Esophagus muscularis mucosa (tissue), 4 donors: ENCODE measurements around the gene DKK1. TPM values are rescaled to one million over a fixed set of nuclear protein-coding genes. Genes with fewer than 3 reads are reported as not detected.

Experiments
- DNase-seq: peaks from one replicate; pipeline ENCODE4 v3.0.0-alpha.2; 2017; ENCODE audit errors: extremely low spot score
- H3K27ac ChIP-seq, 4 donors: fragments of 200-600 bp; sonication (generic); replicated peaks in 1 of 4; 1 replicate in 3 of 4; 2 replicates in 1 of 4; pipeline ENCODE4 v1.5.1; 2016 to 2019; ENCODE audit warnings: mild to moderate bottlenecking in 1 of 4
- H3K27me3 ChIP-seq, 4 donors: fragments of 200-600 bp; sonication (generic); one replicate each; pipeline versions ENCODE4 v1.5.1 to v1.6.0; 2016 to 2019
- H3K36me3 ChIP-seq, 4 donors: fragments of 200-600 bp; sonication (generic); one replicate each; pipeline ENCODE4 v1.5.1; 2016 to 2019
- H3K4me1 ChIP-seq, 4 donors: fragments of 200-600 bp; sonication (generic); one replicate each; pipeline ENCODE4 v1.5.1; 2016 to 2019
- H3K4me3 ChIP-seq, 4 donors: fragments of 200-600 bp; sonication (generic); 1 replicate in 2 of 4; 2 replicates in 2 of 4; pipeline ENCODE4 v1.5.1; 2016 to 2019; ENCODE audit warnings: mild to moderate bottlenecking in 4 of 4, moderate library complexity in 1 of 4
- H3K9me3 ChIP-seq, 4 donors: fragments of 200-600 bp; sonication (generic); 1 replicate in 3 of 4; 2 replicates in 1 of 4; pipeline ENCODE4 v1.5.1; 2016 to 2019
- CTCF ChIP-seq, 3 experiments: fragments of 200-600 bp in 2 of 3; fragments of 450-650 bp in 1 of 3; sonication (generic) in 2 of 3; IDR thresholded peaks; one replicate each; pipeline ENCODE4 v1.5.1; 2017 to 2019; ENCODE audit warnings: antibody characterized with exemption in 3 of 3, mild to moderate bottlenecking in 2 of 3, moderate library complexity in 1 of 3
- EP300 ChIP-seq: sonication (generic); formaldehyde crosslinking; IDR thresholded peaks from one replicate; pipeline ENCODE4 v1.6.1; 2017; ENCODE audit warnings: antibody characterized with exemption
- POLR2A ChIP-seq: fragments of 450-650 bp; IDR thresholded peaks from one replicate; pipeline ENCODE4 v1.6.1; 2017; ENCODE audit warnings: antibody characterized with exemption, moderate library complexity, mild to moderate bottlenecking, low read depth
- POLR2AphosphoS5 ChIP-seq, 2 donors: sonication (generic); formaldehyde crosslinking; IDR thresholded peaks; one replicate each; pipeline ENCODE4 v1.6.1; 2017; ENCODE audit warnings: antibody characterized with exemption in 2 of 2
- WGBS: methylation state at CpG from one replicate; pipeline ENCODE4 v1.1.5; 2018; 5-methylcytosine and 5-hydroxymethylcytosine counted together
- intact Hi-C: fragments of 100-400 bp; cut with DNase I; formaldehyde crosslinking; loops from one replicate; pipeline ENCODE4 v1.15.1; 2023
- total RNA-seq, 4 donors: library from RNA; depleted of rRNA; stranded (reverse); fragments of >200 nt; gene quantifications; one replicate each; pipeline versions ENCODE4 v1.1.0 to v1.2.1, GENCODE V29; 2016

The DKK1 gene
- total RNA-seq, 4 donors from 2014 or later: 0.69 to 4.1 (median 2.3) TPM; not detected in 1

DNA sequence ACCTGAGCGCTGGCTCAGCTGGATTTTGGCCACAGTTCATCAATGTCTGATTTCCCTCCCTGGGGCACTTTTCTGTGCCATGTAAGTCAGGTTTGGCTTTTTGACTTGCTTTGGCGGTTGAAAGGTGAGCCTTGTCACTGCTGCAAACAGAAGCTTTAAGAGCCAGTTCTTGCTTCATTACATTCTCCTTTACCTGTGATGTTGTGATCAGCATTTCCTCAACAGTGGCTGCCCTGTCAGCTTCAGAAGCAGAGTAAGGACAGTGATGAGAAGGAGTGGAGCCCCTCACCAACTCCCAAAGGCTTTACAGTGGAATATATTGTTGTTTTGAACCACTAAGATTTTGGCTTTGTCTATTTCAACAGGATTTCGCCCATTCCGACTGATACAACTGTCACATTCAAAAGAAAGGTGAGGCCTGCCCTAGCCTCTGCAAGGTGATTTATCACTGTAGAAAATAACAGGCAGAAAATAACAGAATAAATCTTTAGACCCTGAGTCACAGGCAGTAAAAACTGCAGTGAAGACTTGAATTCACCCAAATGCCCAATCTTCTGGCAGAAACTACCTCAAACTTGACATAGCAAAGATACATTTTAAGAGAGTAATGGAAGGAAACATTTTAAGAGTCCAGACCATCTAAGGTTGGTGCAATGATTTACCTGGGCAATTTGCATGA, 13.3 kb upstream of the DKK1 start:
- Histone ChIP-seq H3K4me1 (no peaks in the 10 kb centered on the region), H3K27ac (no peak overlapping the region), H3K27me3 (no peaks in the 10 kb centered on the region), H3K4me3 (no peak overlapping the region), H3K9me3 (no peaks in the 10 kb centered on the region), H3K36me3 (no peaks in the 10 kb centered on the region)
- 90% methylated on average over 4 of the region's 4 CpGs for WGBS
- TF ChIP-seq POLR2AphosphoS5 (IDR thresholded peaks at IDR 0.05) (no peak), POLR2A (no peak)
- intact Hi-C loops: no loop called here
- no peak for DNase-seq

- no peak for DNase-seq
Measured at GRCh38 chr10:52308251-52309031, 5.6 kb upstream of the DKK1 start.

DNA sequence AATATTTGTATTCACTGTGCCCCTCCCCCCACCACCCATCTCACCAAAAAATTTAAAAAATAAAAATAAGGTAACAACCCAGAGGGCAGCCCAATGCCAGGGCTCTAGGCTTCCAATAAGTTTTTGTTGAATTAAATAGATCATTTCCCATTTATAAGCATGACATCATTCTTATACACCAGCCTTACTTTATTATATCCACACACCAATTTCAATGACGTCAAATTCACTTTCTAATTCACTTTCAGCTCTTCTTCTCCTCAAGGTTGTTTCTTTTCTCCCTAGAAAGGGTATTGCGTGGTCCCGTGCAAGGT, 1.2 kb upstream of the DKK1 start:
- H3K27me3 ChIP-seq: peaks cover 0 to 68% (median 14%) of the 10 kb centered on the region in 4 donors
- TF ChIP-seq POLR2AphosphoS5 (IDR thresholded peaks at IDR 0.05): no peak
- TF ChIP-seq EP300: no peak
- TF ChIP-seq POLR2A: no peak
- TF ChIP-seq CTCF (IDR thresholded peaks at IDR 0.05): no peak
- intact Hi-C loops: no loop called here
- 15% methylated on average over 3 of the region's 3 CpGs for WGBS
- no peaks in the 10 kb centered on the region for H3K9me3 ChIP-seq
- H3K4me3 ChIP-seq: peak overlapping the region in 2 of 4 donors; percentile 51 to 53
- H3K36me3 ChIP-seq: no peaks in the 10 kb centered on the region
- H3K27ac ChIP-seq: no peak overlapping the region
- no peak for DNase-seq
- H3K4me1 ChIP-seq: peaks cover 10 to 35% (median 29%) of the 10 kb centered on the region in 4 donors

More at GRCh38 chr10:52308251-52309031, 5.6 kb upstream of the DKK1 start:
- peaks cover 0 to 46% (median 3%) of the 10 kb centered on the region in 4 donors for H3K27me3 ChIP-seq
- H3K4me3 ChIP-seq: peak overlapping the region; percentile 49 to 61 (median 50)
- no peaks in the 10 kb centered on the region for H3K36me3 ChIP-seq
- intact Hi-C loops: loop anchor here (5.0 kb wide), 1 partner anchor 179 kb away; no protein-coding TSS in a partner anchor
- H3K4me1 ChIP-seq: peaks cover 6 to 19% (median 13%) of the 10 kb centered on the region in 4 donors
- WGBS: 9% methylated on average over 32 of the region's 40 CpGs
- no peak overlapping the region for H3K27ac ChIP-seq
- TF ChIP-seq CTCF (IDR thresholded peaks at IDR 0.05) (peak; percentile 56 to 70 (median 63)), POLR2AphosphoS5 (IDR thresholded peaks at IDR 0.05) (no peak), EP300 (no peak), POLR2A (no peak)
- no peaks in the 10 kb centered on the region for H3K9me3 ChIP-seq

DNA sequence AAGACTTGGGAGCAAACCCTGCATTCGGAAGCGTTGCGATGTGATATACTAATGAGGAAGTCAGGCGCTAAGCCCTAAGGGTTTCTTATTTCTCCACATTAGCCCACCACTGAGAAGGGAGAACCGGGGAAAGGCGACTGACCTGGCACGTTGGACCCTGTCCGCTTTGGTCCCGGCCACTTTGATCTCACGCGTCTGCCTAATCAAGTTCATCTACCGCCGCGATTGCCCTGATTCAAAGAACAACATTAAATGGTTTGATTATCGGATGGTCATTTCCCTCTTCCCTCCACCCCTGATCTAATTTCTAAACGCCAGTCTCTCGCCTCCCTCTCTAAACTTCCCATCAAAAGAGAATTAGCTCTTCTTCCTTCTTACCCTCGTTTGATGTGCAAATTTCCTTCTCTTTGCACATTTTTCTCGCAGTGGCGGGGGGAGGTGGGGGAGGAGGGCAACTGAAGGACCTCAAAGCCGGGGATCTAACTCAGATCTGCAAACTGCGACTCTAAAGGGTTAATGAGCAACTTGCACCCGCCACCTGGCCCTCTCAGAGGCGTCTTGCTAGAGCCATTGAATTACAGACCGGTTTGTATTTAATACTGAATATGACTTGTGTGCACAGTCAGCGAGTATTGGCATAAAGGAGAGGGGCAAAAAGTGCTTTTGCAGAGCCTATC, 687 bp upstream of the DKK1 start:
- Histone ChIP-seq H3K27ac (no peak overlapping the region), H3K4me3 (peak overlapping the region; percentile 51 to 53 (median 51)), H3K36me3 (no peaks in the 10 kb centered on the region), H3K9me3 (no peaks in the 10 kb centered on the region), H3K27me3 (peaks cover 0 to 63% (median 14%) of the 10 kb centered on the region in 4 donors), H3K4me1 (peaks cover 10 to 30% (median 27%) of the 10 kb centered on the region in 4 donors)
- no peak for DNase-seq
- 6% methylated on average over 23 of the region's 26 CpGs for WGBS
- intact Hi-C loops: no loop called here
- TF ChIP-seq POLR2A (no peak), EP300 (no peak), POLR2AphosphoS5 (IDR thresholded peaks at IDR 0.05) (no peak), CTCF (IDR thresholded peaks at IDR 0.05) (no peak)
